HG03039 (cell line): ENCODE results near the gene LEMD1.
"Not testable (repeated sequence)": the region's sequence is repeated elsewhere in the genome, so short reads cannot be mapped to it uniquely, and the experiment has no call there.

Experiments used
- ATAC-seq: cut with Tn5 transposase; IDR thresholded peaks from one replicate; pipeline ENCODE4 v1.9.1; 2021; ENCODE audit warnings: mild to moderate bottlenecking, moderate library complexity; ENCODE audit not compliant: unreplicated experiment

The LEMD1 gene

GRCh38 chr1:205430696-205431305, 8.9 kb upstream of the LEMD1 start:
- ATAC-seq: no peak

GRCh38 chr1:205429762-205430695, 8.2 kb upstream of the LEMD1 start:
- no peak for ATAC-seq

GRCh38 chr1:205424901-205425600, 3.2 kb upstream of the LEMD1 start:
- no peak for ATAC-seq

GRCh38 chr1:205423814-205424399, 2.1 kb upstream of the LEMD1 start:
- ATAC-seq: no peak

- no peak for ATAC-seq
These were observed 1.3 kb upstream of the LEMD1 start for GRCh38 chr1:205422993-205423642.

GRCh38 chr1:205420938-205421337, 918 bp downstream of the LEMD1 start:
- ATAC-seq: no peak

GRCh38 chr1:205417870-205418635, 3.8 kb downstream of the LEMD1 start:
- no peak for ATAC-seq

GRCh38 chr1:205416322-205416721, 5.5 kb downstream of the LEMD1 start:
- no peak for ATAC-seq

GRCh38 chr1:205410581-205411298, 11.1 kb downstream of the LEMD1 start:
- ATAC-seq: no peak

- no peak for ATAC-seq
These were observed 13.9 kb downstream of the LEMD1 start for GRCh38 chr1:205407970-205408369.

GRCh38 chr1:205406252-205406651, 15.6 kb downstream of the LEMD1 start:
- not testable (repeated sequence) for ATAC-seq

GRCh38 chr1:205404484-205404883, 17.4 kb downstream of the LEMD1 start:
- not testable (repeated sequence) for ATAC-seq

- ATAC-seq: no peak
These were observed 23.3 kb downstream of the LEMD1 start for GRCh38 chr1:205398586-205398985.

- no peak for ATAC-seq
These were observed 24.8 kb downstream of the LEMD1 start for GRCh38 chr1:205396967-205397616.

GRCh38 chr1:205395616-205396015, 26.2 kb downstream of the LEMD1 start:
- ATAC-seq: no peak

- no peak for ATAC-seq
These were observed 29.2 kb downstream of the LEMD1 start for GRCh38 chr1:205392650-205393049.

- no peak for ATAC-seq
These were observed 30.5 kb downstream of the LEMD1 start for GRCh38 chr1:205391386-205391785.

GRCh38 chr1:205387845-205388244, 34.0 kb downstream of the LEMD1 start:
- no peak for ATAC-seq

GRCh38 chr1:205382990-205383389, 38.9 kb downstream of the LEMD1 start:
- ATAC-seq: not testable (repeated sequence)
